ENCODE measurements around the gene GPATCH1. TPM values are rescaled to one million over a fixed set of nuclear protein-coding genes. Genes with fewer than 3 reads are reported as not detected.

Gene GPATCH1
- total and polyA plus RNA-seq, 2 of the 13 experiments (the other 11 are each of a cell fraction or from before 2014, with no cell fraction given), result 6.8 to 6.9 TPM

DNA sequence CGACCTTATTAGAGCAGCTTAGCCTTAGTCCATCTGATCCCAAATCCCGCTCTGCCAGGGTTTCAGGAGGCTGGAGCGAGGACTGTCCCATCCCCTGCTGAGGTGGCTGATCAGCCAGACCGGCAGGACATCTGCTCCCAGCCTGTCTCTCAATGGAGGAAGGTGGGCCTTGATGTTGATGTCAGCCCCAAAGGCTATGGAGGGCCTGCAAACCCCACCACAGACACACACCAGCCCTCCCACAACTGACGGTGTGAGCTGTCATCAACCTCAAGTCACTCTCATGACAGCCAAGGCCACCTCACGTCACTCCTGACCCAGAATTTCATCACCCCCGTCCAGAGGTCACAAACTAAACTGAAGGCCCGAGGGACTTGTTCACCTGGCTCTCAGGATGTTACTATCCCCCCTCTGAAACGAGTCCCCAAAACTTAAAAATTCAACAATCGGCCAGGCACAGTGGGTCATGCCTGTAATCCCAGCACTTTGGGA is 41.8 kb upstream of the GPATCH1 start:
- H2AFZ ChIP-seq (ENCODE audit: low read length), result no peak overlapping the region
- no peaks in the 10 kb centered on the region for H3K27me3 ChIP-seq (ENCODE audit: control insufficient read depth in 1 of 2, insufficient read depth in 2 of 2, low read length in 2 of 2)
- H3K4me1 ChIP-seq (ENCODE audit: insufficient read depth, low read length), result peaks cover 73% of the 10 kb centered on the region
- peak overlapping the region; percentile 57 for H3K4me2 ChIP-seq (ENCODE audit: low read depth, low read length)
- FAIRE-seq (peak; percentile 46), ATAC-seq (peak; percentile 28), DNase-seq (ENCODE audit: low spot score) (peak; percentile 76)
- 36% methylated on average over 10 of the region's 10 CpGs for WGBS (ENCODE audit: low lambda C conversion rate)
- TSS peak; percentile 46 for BruUV-seq (replicated peaks)
- H3K27ac ChIP-seq (ENCODE audit: extremely low read length, insufficient read depth, low read length), result peak overlapping the region; percentile 100
- intact Hi-C loops (cut with micrococcal nuclease; ENCODE audit: unreplicated experiment), result no loop called here
- peak overlapping the region; percentile 95 for H3K9ac ChIP-seq (ENCODE audit: insufficient read depth, low read depth, low read length)
- in situ Hi-C loops (cut with HindIII; ENCODE audit: extremely low pct_ligation_motif_present, low pct_unique_long_range_greater_than_20kb), result no loop called here
- H4K20me1 ChIP-seq (ENCODE audit: insufficient read depth, low read length), result no peaks in the 10 kb centered on the region
- H3K36me3 ChIP-seq (replicated peaks in 1 of 2; ENCODE audit: control insufficient read depth in 1 of 2, insufficient read depth in 2 of 2, low read length in 2 of 2), result peaks cover 4 to 15% of the 10 kb centered on the region in 2 experiments; a peak in 3 of 5 replicates
- H3K9me3 ChIP-seq (ENCODE audit: low read length), result no peaks in the 10 kb centered on the region
- peaks cover 64% of the 10 kb centered on the region for H3K79me2 ChIP-seq (ENCODE audit: insufficient read depth, low read length)
- H3K4me3 ChIP-seq (replicated peaks in 1 of 3; ENCODE audit: insufficient read depth in 1 of 3, low read depth in 2 of 3, low read length in 3 of 3), result peak overlapping the region in 1 of 3 experiments; percentile 3; a peak in 2 of 6 replicates
- ChIA-PET CTCF (ENCODE audit: low intra/inter-chr PET ratio, low total read pairs) (no interaction called here), POLR2A (interaction anchor here (1.0 to 6.2 kb wide), 6 partner anchors 10 to 61 kb away, joined by 3 to 53 read pairs (median 6); no protein-coding TSS in a partner anchor)
- TF ChIP-seq, protein P1, sequence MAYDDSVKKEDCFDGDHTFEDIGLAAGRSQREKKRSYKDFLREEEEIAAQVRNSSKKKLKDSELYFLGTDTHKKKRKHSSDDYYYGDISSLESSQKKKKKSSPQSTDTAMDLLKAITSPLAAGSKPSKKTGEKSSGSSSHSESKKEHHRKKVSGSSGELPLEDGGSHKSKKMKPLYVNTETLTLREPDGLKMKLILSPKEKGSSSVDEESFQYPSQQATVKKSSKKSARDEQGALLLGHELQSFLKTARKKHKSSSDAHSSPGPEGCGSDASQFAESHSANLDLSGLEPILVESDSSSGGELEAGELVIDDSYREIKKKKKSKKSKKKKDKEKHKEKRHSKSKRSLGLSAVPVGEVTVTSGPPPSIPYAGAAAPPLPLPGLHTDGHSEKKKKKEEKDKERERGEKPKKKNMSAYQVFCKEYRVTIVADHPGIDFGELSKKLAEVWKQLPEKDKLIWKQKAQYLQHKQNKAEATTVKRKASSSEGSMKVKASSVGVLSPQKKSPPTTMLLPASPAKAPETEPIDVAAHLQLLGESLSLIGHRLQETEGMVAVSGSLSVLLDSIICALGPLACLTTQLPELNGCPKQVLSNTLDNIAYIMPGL (CRISPR knock-in tag; IDR thresholded peaks at IDR 0.05; ENCODE audit: borderline replicate concordance in 1 of 2, low read depth in 1 of 2), result 0 out of 4 replicates have a peak, but pooled peaks of 1 of the 2 experiments have one; percentile 25
- TF ChIP-seq MTA1 (CRISPR knock-in tag; IDR thresholded peaks at IDR 0.05; ENCODE audit: borderline replicate concordance) (peak; percentile 71; the same call in 1 of the 2 replicates), CREM (IDR thresholded peaks at IDR 0.05) (peak; percentile 45; the same call in 1 of the 2 replicates), CREM (CRISPR knock-in tag; IDR thresholded peaks at IDR 0.05) (no peak), ZHX2 (IDR thresholded peaks at IDR 0.05; ENCODE audit: low read depth) (peak; percentile 47; the same call in 1 of the 2 replicates), ZHX2 (CRISPR knock-in tag; IDR thresholded peaks at IDR 0.05; ENCODE audit: borderline replicate concordance) (no peak)
- TF ChIP-seq, protein P2, sequence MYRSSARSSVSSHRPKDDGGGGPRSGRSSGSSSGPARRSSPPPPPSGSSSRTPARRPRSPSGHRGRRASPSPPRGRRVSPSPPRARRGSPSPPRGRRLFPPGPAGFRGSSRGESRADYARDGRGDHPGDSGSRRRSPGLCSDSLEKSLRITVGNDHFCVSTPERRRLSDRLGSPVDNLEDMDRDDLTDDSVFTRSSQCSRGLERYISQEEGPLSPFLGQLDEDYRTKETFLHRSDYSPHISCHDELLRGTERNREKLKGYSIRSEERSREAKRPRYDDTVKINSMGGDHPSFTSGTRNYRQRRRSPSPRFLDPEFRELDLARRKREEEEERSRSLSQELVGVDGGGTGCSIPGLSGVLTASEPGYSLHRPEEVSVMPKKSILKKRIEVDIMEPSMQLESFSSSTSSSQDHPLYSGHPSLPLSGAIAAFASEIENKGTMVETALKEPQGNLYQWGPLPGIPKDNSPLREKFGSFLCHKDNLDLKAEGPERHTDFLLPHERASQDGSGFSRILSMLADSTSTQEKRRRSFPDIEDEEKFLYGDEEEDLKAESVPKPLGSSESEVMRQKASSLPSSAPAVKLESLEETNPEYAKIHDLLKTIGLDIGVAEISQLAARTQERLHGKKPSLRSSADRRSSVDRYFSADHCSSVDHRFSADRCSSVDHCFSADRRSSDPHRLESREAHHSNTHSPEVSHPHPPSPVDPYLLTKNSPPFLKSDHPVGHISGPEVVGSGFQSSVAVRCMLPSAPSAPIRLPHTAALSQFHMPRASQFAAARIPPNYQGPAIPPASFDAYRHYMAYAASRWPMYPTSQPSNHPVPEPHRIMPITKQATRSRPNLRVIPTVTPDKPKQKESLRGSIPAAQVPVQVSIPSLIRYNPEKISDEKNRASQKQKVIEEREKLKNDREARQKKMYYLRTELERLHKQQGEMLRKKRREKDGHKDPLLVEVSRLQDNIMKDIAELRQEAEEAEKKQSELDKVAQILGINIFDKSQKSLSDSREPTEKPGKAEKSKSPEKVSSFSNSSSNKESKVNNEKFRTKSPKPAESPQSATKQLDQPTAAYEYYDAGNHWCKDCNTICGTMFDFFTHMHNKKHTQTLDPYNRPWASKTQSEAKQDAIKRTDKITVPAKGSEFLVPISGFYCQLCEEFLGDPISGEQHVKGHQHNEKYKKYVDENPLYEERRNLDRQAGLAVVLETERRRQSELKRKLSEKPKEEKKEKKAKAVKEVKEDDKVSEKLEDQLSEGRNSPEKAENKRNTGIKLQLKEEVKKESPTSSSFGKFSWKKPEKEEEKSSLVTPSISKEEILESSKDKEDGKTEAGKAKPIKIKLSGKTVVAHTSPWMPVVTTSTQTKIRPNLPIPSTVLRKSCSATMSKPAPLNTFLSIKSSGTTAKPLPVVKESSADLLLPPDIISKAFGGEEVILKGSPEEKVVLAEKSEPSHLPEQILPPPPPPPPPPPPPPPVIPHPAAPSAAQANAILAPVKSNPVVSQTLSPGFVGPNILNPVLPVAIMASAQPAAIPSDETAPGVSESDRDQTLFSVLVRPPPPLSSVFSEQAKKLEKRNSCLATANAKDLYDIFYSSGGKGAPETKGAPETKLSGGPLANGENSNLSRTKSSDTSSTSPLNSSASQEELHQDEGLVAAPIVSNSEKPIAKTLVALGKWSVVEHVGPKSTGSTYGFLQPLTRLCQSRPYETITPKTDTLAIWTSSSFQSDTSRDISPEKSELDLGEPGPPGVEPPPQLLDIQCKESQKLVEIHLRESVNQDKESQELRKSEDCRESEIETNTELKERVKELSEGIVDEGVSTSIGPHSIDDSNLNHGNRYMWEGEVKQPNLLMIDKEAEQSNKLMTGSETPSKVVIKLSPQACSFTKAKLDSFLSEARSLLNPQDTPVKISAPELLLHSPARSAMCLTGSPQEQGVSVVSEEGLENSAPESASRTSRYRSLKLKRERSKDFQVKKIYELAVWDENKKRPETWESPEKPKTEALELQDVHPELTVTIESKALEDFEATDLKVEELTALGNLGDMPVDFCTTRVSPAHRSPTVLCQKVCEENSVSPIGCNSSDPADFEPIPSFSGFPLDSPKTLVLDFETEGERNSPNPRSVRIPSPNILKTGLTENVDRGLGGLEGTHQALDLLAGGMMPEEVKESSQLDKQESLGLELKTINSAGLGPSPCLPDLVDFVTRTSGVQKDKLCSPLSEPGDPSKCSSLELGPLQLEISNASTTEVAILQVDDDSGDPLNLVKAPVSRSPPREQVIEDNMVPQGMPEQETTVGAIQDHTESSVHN (CRISPR knock-in tag; IDR thresholded peaks at IDR 0.05), result no peak
